Psoas muscle (tissue), 8 donors: Measurements from ENCODE around the gene KBTBD7. TPM values are rescaled to one million over a fixed set of nuclear protein-coding genes. Genes with fewer than 3 reads are reported as not detected.

Experiments used
- ATAC-seq, 4 donors: fragments of 200-7000 bp; cut with Tn5 transposase; one replicate each; pipeline ENCODE4 v1.9.1; 2020; ENCODE audit warnings: moderate library complexity in 3 of 4, mild to moderate bottlenecking in 2 of 4
- DNase-seq, 2 donors: peaks; one replicate each; pipeline ENCODE4 v3.0.0-alpha.2; 2020
- H3K27ac ChIP-seq: fragments of 200-600 bp; one replicate; pipeline ENCODE4 v1.8.0; 2022
- H3K27me3 ChIP-seq, 3 donors: fragments of 200-600 bp in 1 of 3; one replicate each; pipeline versions ENCODE4 v1.6.1 to v1.8.0; 2013 to 2022; ENCODE audit warnings: low read length in 2 of 3, mild to moderate bottlenecking in 2 of 3, moderate library complexity in 1 of 3; ENCODE audit not compliant: insufficient read depth in 3 of 3
- H3K36me3 ChIP-seq, 2 donors: fragments of 200-600 bp in 1 of 2; one replicate each; pipeline versions ENCODE4 v1.6.1 to v1.8.0; 2013 to 2022; ENCODE audit warnings: low read depth in 1 of 2, mild to moderate bottlenecking in 1 of 2, moderate library complexity in 1 of 2; ENCODE audit not compliant: insufficient read depth in 1 of 2
- H3K4me1 ChIP-seq: fragments of 200-600 bp; one replicate; pipeline ENCODE4 v1.8.0; 2022
- H3K4me3 ChIP-seq: fragments of 200-600 bp; one replicate; pipeline ENCODE4 v1.8.0; 2022; ENCODE audit warnings: mild to moderate bottlenecking
- H3K9me3 ChIP-seq: fragments of 200-600 bp; one replicate; pipeline ENCODE4 v1.8.0; 2022
- CTCF ChIP-seq: fragments of 200-600 bp; IDR thresholded peaks from one replicate; pipeline ENCODE4 v1.8.0; 2022; ENCODE audit warnings: antibody characterized with exemption
- WGBS, 3 donors: extraction: QIAGEN DNeasy Blood & Tissue Kit; methylation state at CpG; one replicate each; pipeline versions ENCODE4 v1.1.6 to v1.1.7; 2013; 5-methylcytosine and 5-hydroxymethylcytosine counted together
- intact Hi-C, 2 donors: fragments of 100-400 bp; cut with DNase I; formaldehyde crosslinking; loops; one replicate each; pipeline versions ENCODE4 v1.11.0 to v1.14.2; 2022
- polyA plus RNA-seq, 3 donors: library from polyadenylated mRNA; stranded (reverse); fragments of 200-250 nt; gene quantifications; one replicate each; pipeline ENCODE4 v1.2.3, GENCODE V29; 2013
- total RNA-seq, 4 donors: library from RNA; stranded (reverse); fragmentation: NEBNext Ultra II Directional in 2 of 4; extraction: Animal tissue kit (Norgen Biotek cat#: 25700) in 2 of 4; gene quantifications; one replicate each; pipeline versions ENCODE4 v1.2.1 to v1.2.4, GENCODE V29; 2021 to 2023
- donor health status: healthy with polysubstance abuse.
- donor health status: DM: no; HTN: no; CAD: no; lungs with moderate emphysema.
- donor health status: Bipolar disorder and iron deficiency.
- donor health status: healthy.
- donor health status: DM: yes; HTN: yes; CAD: no.
- donor health status: DM: no; HTN: no; CAD: no.
- donor health status: DM: no; HTN: no; CAD: no.
- donor health status: DM: yes; HTN: yes; CAD: no.

The KBTBD7 gene
- total and polyA plus RNA-seq, 7 donors = 1.1 to 5.9 (median 3.8) TPM

GRCh38 chr13:41212881-41213280 is 18.5 kb upstream of the KBTBD7 start:
- intact Hi-C loops = no loop called here
- Histone ChIP-seq H3K4me3 (no peak overlapping the region), H3K9me3 (peaks cover 6% of the 10 kb centered on the region), H3K4me1 (no peaks in the 10 kb centered on the region), H3K27ac (no peak overlapping the region), H3K27me3 (no peaks in the 10 kb centered on the region), H3K36me3 (peaks cover 3 to 14% of the 10 kb centered on the region in 2 donors)
- ATAC-seq = no peak
- no peak for TF ChIP-seq CTCF
- DNase-seq = no peak

GRCh38 chr13:41211062-41211461 is 16.7 kb upstream of the KBTBD7 start:
- no peak for TF ChIP-seq CTCF
- H3K27ac ChIP-seq = no peak overlapping the region
- WGBS, 3 donors = 96 to 99% (median 98%) methylated on average over 2 of the region's 2 CpGs
- no peaks in the 10 kb centered on the region for H3K27me3 ChIP-seq
- H3K9me3 ChIP-seq = peaks cover 13% of the 10 kb centered on the region
- intact Hi-C loops = no loop called here
- DNase-seq (no peak), ATAC-seq (no peak)
- no peaks in the 10 kb centered on the region for H3K4me1 ChIP-seq
- no peak overlapping the region for H3K4me3 ChIP-seq
- H3K36me3 ChIP-seq = peaks cover 0 to 4% of the 10 kb centered on the region in 2 donors

- Histone ChIP-seq H3K36me3 (no peaks in the 10 kb centered on the region), H3K4me1 (no peaks in the 10 kb centered on the region), H3K9me3 (peaks cover 13% of the 10 kb centered on the region), H3K4me3 (no peak overlapping the region), H3K27me3 (no peaks in the 10 kb centered on the region), H3K27ac (no peak overlapping the region)
- intact Hi-C loops = loop anchor here in 1 of 2 donors (1.0 kb wide), 1 partner anchor 22 kb away; no protein-coding TSS in a partner anchor
- DNase-seq (no peak), ATAC-seq (no peak)
- TF ChIP-seq CTCF = no peak
Measured at GRCh38 chr13:41206467-41206866, 12.1 kb upstream of the KBTBD7 start.

- ATAC-seq (no peak), DNase-seq (no peak)
- 47 to 63% (median 57%) methylated on average over 6 of the region's 6 CpGs for WGBS, 3 donors
- Histone ChIP-seq H3K4me3 (no peak overlapping the region), H3K27ac (no peak overlapping the region), H3K9me3 (peaks cover 8% of the 10 kb centered on the region), H3K36me3 (no peaks in the 10 kb centered on the region), H3K27me3 (no peaks in the 10 kb centered on the region), H3K4me1 (no peaks in the 10 kb centered on the region)
- intact Hi-C loops = no loop called here
- no peak for TF ChIP-seq CTCF
Measured at GRCh38 chr13:41203810-41204209, 9.4 kb upstream of the KBTBD7 start.

GRCh38 chr13:41200126-41200525 is 5.8 kb upstream of the KBTBD7 start:
- 87 to 90% (median 88%) methylated on average over 4 of the region's 4 CpGs for WGBS, 3 donors
- Histone ChIP-seq H3K4me3 (no peak overlapping the region), H3K36me3 (no peaks in the 10 kb centered on the region), H3K4me1 (no peaks in the 10 kb centered on the region), H3K27ac (no peak overlapping the region), H3K27me3 (no peaks in the 10 kb centered on the region), H3K9me3 (no peaks in the 10 kb centered on the region)
- intact Hi-C loops = no loop called here
- DNase-seq (no peak), ATAC-seq (no peak)
- TF ChIP-seq CTCF = no peak
